GM12865 (cell line): ENCODE measurements around the gene GRIN2C.

ENCODE experiments used
- DNase-seq: peaks from one replicate; pipeline ENCODE4 v3.0.0; 2010; ENCODE audit warnings: low read depth
- H3K4me3 ChIP-seq: 2 replicates; pipeline ENCODE4 v1.5.1; 2011; ENCODE audit warnings: mild to moderate bottlenecking, low read depth, low read length, control low read depth
- TF ChIP-seq, protein P1 (sequence below): IDR thresholded peaks from 2 replicates; pipeline ENCODE4 v1.5.1; 2011; ENCODE audit warnings: low read length, control low read depth, low read depth, inconsistent platforms; ENCODE audit not compliant: insufficient read depth; ENCODE audit errors: missing control alignments

The GRIN2C gene

DNA sequence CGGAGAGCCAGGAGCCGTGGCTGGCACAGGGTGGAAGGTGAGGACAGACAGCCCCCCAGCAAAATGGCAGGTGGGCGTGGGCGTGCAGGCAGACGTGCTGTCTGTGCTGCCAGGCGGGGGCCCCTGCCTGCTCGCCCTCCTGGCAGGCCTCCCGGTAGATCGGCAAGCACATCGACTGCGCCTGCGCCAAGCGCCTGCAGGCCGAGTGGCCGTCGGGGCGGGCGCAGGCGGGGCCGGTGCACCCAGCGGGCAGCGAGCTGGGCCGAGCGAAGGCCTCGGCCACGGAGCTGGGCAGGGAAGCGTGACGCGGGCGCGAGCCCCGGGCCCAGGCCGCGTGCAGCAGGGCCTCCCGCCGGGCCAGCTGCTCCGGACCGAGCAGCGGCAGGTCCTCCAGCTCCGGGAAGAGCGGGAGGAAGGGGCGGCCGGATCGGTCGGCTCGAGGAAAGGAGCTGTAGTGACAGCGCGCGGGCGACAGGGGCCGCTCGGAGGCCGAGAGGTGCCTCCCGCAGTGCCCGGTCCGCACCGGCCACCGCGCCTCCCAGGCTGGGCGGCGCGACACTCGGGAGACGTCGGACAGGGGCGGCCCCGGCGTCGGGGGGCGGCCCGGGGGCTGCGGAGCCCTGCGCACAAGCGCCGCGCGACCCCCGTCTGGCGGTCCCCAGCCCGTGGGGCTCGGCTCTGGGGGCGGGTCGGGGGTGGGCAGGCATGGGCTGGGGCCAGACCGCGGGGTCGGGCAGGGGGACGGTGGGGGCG, 16.9 kb downstream of the GRIN2C start:
- H3K4me3 ChIP-seq, result no peak overlapping the region
- peak; percentile 23 for DNase-seq

DNA sequence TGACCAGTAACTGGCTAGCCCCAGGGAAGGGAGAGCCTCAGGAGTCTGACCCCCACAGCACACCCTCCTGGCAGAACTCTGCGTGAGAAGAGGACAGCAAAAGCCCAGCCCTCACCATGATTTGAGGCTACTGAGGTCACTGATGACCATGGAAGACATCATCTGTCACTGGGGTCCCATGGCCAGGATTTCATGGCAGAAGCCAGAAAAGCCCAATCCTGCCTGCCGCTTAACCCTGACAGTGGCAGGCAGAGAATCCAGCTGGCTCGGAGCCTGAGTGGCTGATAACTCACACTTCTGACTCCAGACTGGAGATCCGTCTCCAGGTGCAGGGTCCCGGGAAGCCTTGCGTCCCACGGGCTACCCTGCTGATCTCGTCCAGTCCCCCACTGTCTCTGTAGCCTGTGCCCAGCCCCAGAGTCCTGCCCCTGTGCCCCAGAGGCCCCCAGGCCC, 17.5 kb downstream of the GRIN2C start:
- DNase-seq, result no peak
- TF ChIP-seq, protein P1, sequence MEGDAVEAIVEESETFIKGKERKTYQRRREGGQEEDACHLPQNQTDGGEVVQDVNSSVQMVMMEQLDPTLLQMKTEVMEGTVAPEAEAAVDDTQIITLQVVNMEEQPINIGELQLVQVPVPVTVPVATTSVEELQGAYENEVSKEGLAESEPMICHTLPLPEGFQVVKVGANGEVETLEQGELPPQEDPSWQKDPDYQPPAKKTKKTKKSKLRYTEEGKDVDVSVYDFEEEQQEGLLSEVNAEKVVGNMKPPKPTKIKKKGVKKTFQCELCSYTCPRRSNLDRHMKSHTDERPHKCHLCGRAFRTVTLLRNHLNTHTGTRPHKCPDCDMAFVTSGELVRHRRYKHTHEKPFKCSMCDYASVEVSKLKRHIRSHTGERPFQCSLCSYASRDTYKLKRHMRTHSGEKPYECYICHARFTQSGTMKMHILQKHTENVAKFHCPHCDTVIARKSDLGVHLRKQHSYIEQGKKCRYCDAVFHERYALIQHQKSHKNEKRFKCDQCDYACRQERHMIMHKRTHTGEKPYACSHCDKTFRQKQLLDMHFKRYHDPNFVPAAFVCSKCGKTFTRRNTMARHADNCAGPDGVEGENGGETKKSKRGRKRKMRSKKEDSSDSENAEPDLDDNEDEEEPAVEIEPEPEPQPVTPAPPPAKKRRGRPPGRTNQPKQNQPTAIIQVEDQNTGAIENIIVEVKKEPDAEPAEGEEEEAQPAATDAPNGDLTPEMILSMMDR, result no peak
- no peak overlapping the region for H3K4me3 ChIP-seq

More for the DNA sequence above, 16.9 kb downstream of the GRIN2C start:
- TF ChIP-seq, protein P1, result peak; percentile 17

DNA sequence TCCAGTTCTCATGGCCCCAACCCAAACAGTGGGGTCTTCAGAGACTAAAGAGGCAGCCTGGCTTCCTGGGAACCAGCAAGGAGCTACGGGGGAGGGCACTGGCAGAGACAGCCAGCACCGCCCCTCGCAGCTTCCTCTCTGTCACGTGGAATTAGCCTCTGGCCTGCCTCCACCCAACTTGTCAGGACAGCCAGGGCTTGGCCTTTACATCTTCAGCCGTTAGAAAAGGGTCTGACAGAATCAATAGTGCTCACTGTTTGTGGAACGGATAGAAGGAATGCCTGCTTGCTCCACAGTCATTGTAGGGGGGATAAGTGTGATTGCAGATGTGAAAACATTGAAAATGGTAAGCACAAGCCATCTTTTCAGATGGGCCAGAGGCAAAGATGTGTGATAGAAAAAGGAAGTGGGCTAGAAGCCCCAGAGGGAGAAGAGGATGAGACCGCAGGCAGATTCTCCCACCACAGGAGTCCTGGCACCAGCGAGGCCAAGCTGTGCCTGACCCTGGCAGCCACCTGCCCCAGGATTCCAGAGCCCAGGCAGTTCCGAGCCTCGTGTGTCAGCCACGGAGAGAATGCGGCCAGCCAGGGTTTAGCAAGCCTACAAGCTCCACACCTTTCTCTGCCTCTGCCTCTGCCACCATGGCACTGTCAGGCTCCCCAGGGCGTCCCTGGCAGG, 18.6 kb downstream of the GRIN2C start:
- DNase-seq, result no peak
- TF ChIP-seq, protein P1, result no peak

DNA sequence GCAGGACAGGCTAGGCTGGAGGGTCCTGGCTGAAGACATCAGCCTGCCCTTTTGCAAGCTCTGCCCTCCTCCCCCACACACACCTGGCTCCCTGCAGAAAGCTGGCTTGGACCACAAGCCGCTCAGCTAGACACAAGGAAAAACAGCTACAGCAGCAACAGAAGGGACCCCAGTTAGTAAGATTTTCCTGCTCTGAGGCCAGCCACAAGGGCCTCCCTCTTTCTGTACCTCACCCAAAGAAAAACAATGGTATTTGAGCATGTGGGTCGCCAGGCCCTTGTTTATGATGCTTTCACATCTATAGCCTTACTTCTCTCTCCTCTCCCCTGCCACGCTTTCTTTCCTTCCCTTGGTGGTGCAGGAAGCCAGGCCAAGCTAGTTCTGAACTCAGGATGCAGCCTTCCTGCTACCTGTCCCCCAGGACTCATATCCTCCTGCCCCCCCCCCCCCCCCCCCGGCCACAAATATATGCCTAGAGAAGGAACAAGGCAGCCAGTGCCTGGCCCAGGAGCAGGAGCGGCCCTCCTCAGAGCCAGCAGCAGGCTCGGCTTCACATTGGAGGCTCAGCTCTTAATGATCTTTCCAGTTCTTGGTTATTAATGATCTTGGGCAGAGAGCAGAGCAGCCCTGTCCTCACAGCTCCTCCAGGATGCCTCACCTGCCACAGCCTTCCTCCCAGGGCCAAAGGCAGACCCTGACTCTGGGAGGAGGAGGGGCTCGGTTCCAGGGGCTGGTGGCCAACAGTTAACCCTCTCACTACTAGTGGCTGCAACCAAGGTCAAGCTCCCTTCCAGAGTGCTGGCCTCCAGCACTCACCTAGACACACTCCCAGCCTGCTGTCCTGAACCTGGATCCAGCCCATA, 19.5 kb downstream of the GRIN2C start:
- H3K4me3 ChIP-seq, result no peak overlapping the region
- TF ChIP-seq, protein P1, result no peak
- no peak for DNase-seq

More for the DNA sequence above, 18.6 kb downstream of the GRIN2C start:
- H3K4me3 ChIP-seq, result no peak overlapping the region

DNA sequence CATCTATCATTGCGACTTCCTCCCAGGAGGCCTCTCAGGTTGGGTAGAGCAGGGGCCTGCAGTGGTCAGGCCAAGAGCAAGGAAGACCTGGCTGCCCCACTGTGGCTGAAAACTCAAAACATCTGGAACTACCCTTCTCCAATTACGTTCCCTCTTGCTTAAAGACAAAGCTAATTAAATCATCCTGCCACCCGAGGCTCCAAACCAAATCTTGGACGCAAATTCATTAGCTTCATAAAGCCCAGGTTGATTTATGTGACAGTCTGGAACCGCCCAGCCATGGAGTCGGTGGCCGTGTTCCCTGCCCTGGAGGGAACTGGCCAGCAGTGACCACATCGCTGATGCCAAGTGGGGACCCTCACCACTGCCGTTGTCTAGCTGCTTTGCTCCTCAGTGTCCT, 21.4 kb downstream of the GRIN2C start:
- H3K4me3 ChIP-seq, result no peak overlapping the region
- no peak for DNase-seq
- TF ChIP-seq, protein P1, result no peak

DNA sequence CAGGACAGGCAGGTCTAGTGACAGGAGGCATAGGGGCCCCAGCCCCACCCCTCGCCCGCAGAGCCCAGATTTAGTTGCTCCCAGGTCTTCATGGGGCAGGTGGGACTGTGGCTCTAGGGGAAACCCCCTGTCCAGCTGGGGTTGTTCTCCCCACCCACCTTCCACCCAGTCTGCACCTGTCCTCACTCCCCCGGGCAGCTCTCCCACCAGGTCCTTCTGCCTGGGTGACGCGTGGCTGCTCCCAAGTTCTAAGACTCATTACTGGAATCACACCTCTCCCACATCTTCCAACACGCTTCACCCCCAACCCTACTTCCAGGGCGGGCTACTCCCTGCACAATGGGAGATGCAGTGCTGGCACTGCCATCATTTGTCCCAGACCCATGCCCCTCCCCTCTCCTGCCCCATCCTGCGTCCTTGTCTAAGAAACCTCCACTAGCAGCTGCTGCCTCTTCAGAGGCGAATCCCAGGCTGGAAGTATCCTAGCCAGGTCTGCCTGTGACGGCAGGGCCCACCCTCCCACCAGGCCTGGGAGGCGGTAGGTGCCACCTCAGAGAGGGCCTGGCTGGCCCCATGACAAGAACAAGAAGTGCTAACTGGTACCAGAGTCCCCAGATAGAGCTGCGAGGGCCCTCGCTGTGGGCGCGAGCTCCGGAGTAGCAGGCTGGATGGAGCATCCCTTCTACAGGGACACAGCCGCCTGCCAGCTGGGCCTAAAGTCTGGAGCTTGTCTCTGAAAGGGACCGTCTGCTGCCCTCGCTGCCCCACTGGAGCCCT, 22.8 kb downstream of the GRIN2C start:
- no peak for DNase-seq
- TF ChIP-seq, protein P1, result no peak
- no peak overlapping the region for H3K4me3 ChIP-seq
